ENCODE measurements around the gene IKZF4.

DNA sequence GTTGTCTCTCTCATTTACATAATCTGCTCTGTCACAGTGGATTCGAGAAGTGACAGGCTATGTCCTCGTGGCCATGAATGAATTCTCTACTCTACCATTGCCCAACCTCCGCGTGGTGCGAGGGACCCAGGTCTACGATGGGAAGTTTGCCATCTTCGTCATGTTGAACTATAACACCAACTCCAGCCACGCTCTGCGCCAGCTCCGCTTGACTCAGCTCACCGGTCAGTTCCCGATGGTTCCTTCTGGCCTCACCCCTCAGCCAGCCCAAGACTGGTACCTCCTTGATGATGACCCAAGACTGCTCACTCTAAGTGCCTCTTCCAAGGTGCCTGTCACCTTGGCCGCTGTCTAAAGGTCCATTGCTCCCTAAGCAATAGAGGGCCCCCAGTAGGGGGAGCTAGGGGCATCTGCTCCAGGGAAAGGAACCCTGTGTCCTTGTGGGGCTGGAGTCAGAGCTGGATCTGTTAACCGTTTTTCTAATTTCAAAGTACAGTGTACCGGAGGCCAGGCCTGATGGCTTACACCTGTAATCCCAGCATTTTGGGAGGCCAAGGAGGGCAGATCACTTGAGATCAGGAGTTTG is 64.2 kb downstream of the IKZF4 start:
- TF ChIP-seq, protein P1, sequence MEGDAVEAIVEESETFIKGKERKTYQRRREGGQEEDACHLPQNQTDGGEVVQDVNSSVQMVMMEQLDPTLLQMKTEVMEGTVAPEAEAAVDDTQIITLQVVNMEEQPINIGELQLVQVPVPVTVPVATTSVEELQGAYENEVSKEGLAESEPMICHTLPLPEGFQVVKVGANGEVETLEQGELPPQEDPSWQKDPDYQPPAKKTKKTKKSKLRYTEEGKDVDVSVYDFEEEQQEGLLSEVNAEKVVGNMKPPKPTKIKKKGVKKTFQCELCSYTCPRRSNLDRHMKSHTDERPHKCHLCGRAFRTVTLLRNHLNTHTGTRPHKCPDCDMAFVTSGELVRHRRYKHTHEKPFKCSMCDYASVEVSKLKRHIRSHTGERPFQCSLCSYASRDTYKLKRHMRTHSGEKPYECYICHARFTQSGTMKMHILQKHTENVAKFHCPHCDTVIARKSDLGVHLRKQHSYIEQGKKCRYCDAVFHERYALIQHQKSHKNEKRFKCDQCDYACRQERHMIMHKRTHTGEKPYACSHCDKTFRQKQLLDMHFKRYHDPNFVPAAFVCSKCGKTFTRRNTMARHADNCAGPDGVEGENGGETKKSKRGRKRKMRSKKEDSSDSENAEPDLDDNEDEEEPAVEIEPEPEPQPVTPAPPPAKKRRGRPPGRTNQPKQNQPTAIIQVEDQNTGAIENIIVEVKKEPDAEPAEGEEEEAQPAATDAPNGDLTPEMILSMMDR (optimal IDR thresholded peaks at IDR 0.05 in 1 of 3, IDR thresholded peaks at IDR 0.05 in 1 of 3, conservative IDR thresholded peaks at IDR 0.05 in 1 of 3; ENCODE audit: extremely low read depth in 1 of 3, insufficient read depth in 2 of 3, low read length in 3 of 3): peak; percentile 52 to 57 (median 56)
- no peak for TF ChIP-seq EZH2 (IDR thresholded peaks at IDR 0.05; ENCODE audit: low read length)
